ENCODE measurements around the gene TRIO.

Gene TRIO

GRCh38 chr5:14442536-14442935, 299.4 kb downstream of the TRIO start:
- H3K9me3 Mint-ChIP-seq, result no peaks in the 10 kb centered on the region
- ATAC-seq, result no peak

GRCh38 chr5:14443671-14444093, 300.5 kb downstream of the TRIO start:
- H3K4me3 Mint-ChIP-seq, result no peak overlapping the region
- peaks cover 2% of the 10 kb centered on the region for H3K4me1 Mint-ChIP-seq
- H3K36me3 Mint-ChIP-seq (ENCODE audit: low read depth), result no peaks in the 10 kb centered on the region
- H3K27me3 Mint-ChIP-seq, result no peaks in the 10 kb centered on the region
- no peaks in the 10 kb centered on the region for H3K9me3 Mint-ChIP-seq
- no peak for ATAC-seq
- no peak for DNase-seq
- no peak overlapping the region for H3K27ac Mint-ChIP-seq

More at GRCh38 chr5:14442536-14442935, 299.4 kb downstream of the TRIO start:
- Mint-ChIP-seq H3K36me3 (ENCODE audit: low read depth) (no peaks in the 10 kb centered on the region), H3K27me3 (no peaks in the 10 kb centered on the region), H3K4me1 (peaks cover 13% of the 10 kb centered on the region), H3K4me3 (no peak overlapping the region), H3K27ac (no peak overlapping the region)
- DNase-seq, result no peak

- H3K4me1 Mint-ChIP-seq, result no peaks in the 10 kb centered on the region
Observed at GRCh38 chr5:14444161-14444560, 301.0 kb downstream of the TRIO start.

GRCh38 chr5:14445013-14445412, 301.9 kb downstream of the TRIO start:
- Mint-ChIP-seq H3K27me3 (no peaks in the 10 kb centered on the region), H3K9me3 (no peaks in the 10 kb centered on the region), H3K4me3 (no peak overlapping the region), H3K27ac (no peak overlapping the region), H3K36me3 (ENCODE audit: low read depth) (no peaks in the 10 kb centered on the region), H3K4me1 (peaks cover 2% of the 10 kb centered on the region)
- DNase-seq (no peak), ATAC-seq (no peak)

More at GRCh38 chr5:14444161-14444560, 301.0 kb downstream of the TRIO start:
- no peaks in the 10 kb centered on the region for H3K9me3 Mint-ChIP-seq
- no peak overlapping the region for H3K27ac Mint-ChIP-seq
- no peaks in the 10 kb centered on the region for H3K36me3 Mint-ChIP-seq (ENCODE audit: low read depth)
- ATAC-seq (no peak), DNase-seq (no peak)
- H3K4me3 Mint-ChIP-seq, result no peak overlapping the region
- H3K27me3 Mint-ChIP-seq, result no peaks in the 10 kb centered on the region

GRCh38 chr5:14445576-14446290, 302.6 kb downstream of the TRIO start:
- Mint-ChIP-seq H3K4me3 (no peak overlapping the region), H3K36me3 (ENCODE audit: low read depth) (no peaks in the 10 kb centered on the region), H3K27ac (no peak overlapping the region), H3K4me1 (peaks cover 4% of the 10 kb centered on the region), H3K27me3 (no peaks in the 10 kb centered on the region), H3K9me3 (no peaks in the 10 kb centered on the region)
- ATAC-seq (no peak), DNase-seq (no peak)

- Mint-ChIP-seq H3K4me1 (peaks cover 4% of the 10 kb centered on the region), H3K4me3 (no peak overlapping the region), H3K9me3 (no peaks in the 10 kb centered on the region), H3K27me3 (no peaks in the 10 kb centered on the region), H3K36me3 (ENCODE audit: low read depth) (no peaks in the 10 kb centered on the region), H3K27ac (no peak overlapping the region)
- no peak for DNase-seq
- ATAC-seq, result no peak
Observed at GRCh38 chr5:14447958-14448911, 305.1 kb downstream of the TRIO start.

GRCh38 chr5:14449052-14449661, 306.0 kb downstream of the TRIO start:
- no peak overlapping the region for H3K27ac Mint-ChIP-seq
- no peak for ATAC-seq
- H3K36me3 Mint-ChIP-seq (ENCODE audit: low read depth), result peaks cover 2% of the 10 kb centered on the region
- H3K9me3 Mint-ChIP-seq, result no peaks in the 10 kb centered on the region
- no peaks in the 10 kb centered on the region for H3K27me3 Mint-ChIP-seq
- no peak for DNase-seq
- no peak overlapping the region for H3K4me3 Mint-ChIP-seq
- peaks cover 4% of the 10 kb centered on the region for H3K4me1 Mint-ChIP-seq

GRCh38 chr5:14450018-14450524, 306.9 kb downstream of the TRIO start:
- peaks cover 2% of the 10 kb centered on the region for H3K36me3 Mint-ChIP-seq (ENCODE audit: low read depth)
- ATAC-seq, result peak; percentile 52
- no peaks in the 10 kb centered on the region for H3K9me3 Mint-ChIP-seq
- peaks cover 4% of the 10 kb centered on the region for H3K4me1 Mint-ChIP-seq
- DNase-seq, result no peak
- no peak overlapping the region for H3K4me3 Mint-ChIP-seq
- H3K27me3 Mint-ChIP-seq, result no peaks in the 10 kb centered on the region
- no peak overlapping the region for H3K27ac Mint-ChIP-seq

- no peak for ATAC-seq
Observed at GRCh38 chr5:14450742-14451141, 307.6 kb downstream of the TRIO start.

GRCh38 chr5:14451871-14452270, 308.7 kb downstream of the TRIO start:
- Mint-ChIP-seq H3K27ac (no peak overlapping the region), H3K4me3 (no peak overlapping the region), H3K36me3 (ENCODE audit: low read depth) (peaks cover 2% of the 10 kb centered on the region), H3K4me1 (peaks cover 4% of the 10 kb centered on the region), H3K9me3 (no peaks in the 10 kb centered on the region), H3K27me3 (no peaks in the 10 kb centered on the region)
- ATAC-seq (no peak), DNase-seq (no peak)

More at GRCh38 chr5:14450742-14451141, 307.6 kb downstream of the TRIO start:
- Mint-ChIP-seq H3K27me3 (no peaks in the 10 kb centered on the region), H3K36me3 (ENCODE audit: low read depth) (peaks cover 2% of the 10 kb centered on the region), H3K4me3 (no peak overlapping the region), H3K4me1 (peaks cover 4% of the 10 kb centered on the region), H3K27ac (no peak overlapping the region), H3K9me3 (no peaks in the 10 kb centered on the region)
- no peak for DNase-seq

- ATAC-seq (no peak), DNase-seq (no peak)
- Mint-ChIP-seq H3K4me3 (no peak overlapping the region), H3K27ac (no peak overlapping the region), H3K9me3 (no peaks in the 10 kb centered on the region), H3K27me3 (no peaks in the 10 kb centered on the region), H3K4me1 (peaks cover 4% of the 10 kb centered on the region), H3K36me3 (ENCODE audit: low read depth) (peaks cover 2% of the 10 kb centered on the region)
Observed at GRCh38 chr5:14452685-14453454, 309.7 kb downstream of the TRIO start.

- no peak for DNase-seq
- peaks cover 2% of the 10 kb centered on the region for H3K36me3 Mint-ChIP-seq (ENCODE audit: low read depth)
- peaks cover 4% of the 10 kb centered on the region for H3K4me1 Mint-ChIP-seq
- no peaks in the 10 kb centered on the region for H3K9me3 Mint-ChIP-seq
- no peak overlapping the region for H3K4me3 Mint-ChIP-seq
- no peak for ATAC-seq
- H3K27me3 Mint-ChIP-seq, result no peaks in the 10 kb centered on the region
- H3K27ac Mint-ChIP-seq, result no peak overlapping the region
Observed at GRCh38 chr5:14453481-14453880, 310.3 kb downstream of the TRIO start.

GRCh38 chr5:14455814-14456321, 312.7 kb downstream of the TRIO start:
- Mint-ChIP-seq H3K27me3 (no peaks in the 10 kb centered on the region), H3K4me1 (no peaks in the 10 kb centered on the region), H3K4me3 (no peak overlapping the region), H3K27ac (no peak overlapping the region), H3K9me3 (no peaks in the 10 kb centered on the region), H3K36me3 (ENCODE audit: low read depth) (peaks cover 2% of the 10 kb centered on the region)
- DNase-seq, result no peak
- no peak for ATAC-seq

- DNase-seq, result no peak
- H3K9me3 Mint-ChIP-seq, result no peaks in the 10 kb centered on the region
- H3K27ac Mint-ChIP-seq, result no peak overlapping the region
Observed at GRCh38 chr5:14457476-14457875, 314.3 kb downstream of the TRIO start.

More at GRCh38 chr5:14457476-14457875, 314.3 kb downstream of the TRIO start:
- no peaks in the 10 kb centered on the region for H3K4me1 Mint-ChIP-seq
- peaks cover 2% of the 10 kb centered on the region for H3K36me3 Mint-ChIP-seq (ENCODE audit: low read depth)
- H3K4me3 Mint-ChIP-seq, result no peak overlapping the region
- no peaks in the 10 kb centered on the region for H3K27me3 Mint-ChIP-seq
- ATAC-seq, result no peak
